ENCODE results near the gene VSTM4.

GRCh38 chr10:49128854-49129253, 13.5 kb upstream of the VSTM4 start:
- TF ChIP-seq POLR2A (IDR thresholded peaks at IDR 0.05): no peak
- TF ChIP-seq CTCF (IDR thresholded peaks at IDR 0.05): no peak

All from ovary (tissue), 3 donors.